HepG2 (cell line): ENCODE results near the gene MEMO1. TPM values are rescaled to one million over a fixed set of nuclear protein-coding genes. Genes with fewer than 3 reads are reported as not detected.

ENCODE experiments used
- ATAC-seq: fragments of 200-7000 bp; cut with Tn5 transposase; 3 replicates; pipeline ENCODE4 v1.9.1; 2020; ENCODE audit warnings: mild to moderate bottlenecking, moderate library complexity
- BruUV-seq: library from RNA; stranded (reverse); fragments of 400-500 nt; replicated peaks from 2 replicates; lab custom pipeline; 2021; lab: Mats Ljungman, UMichigan
- CTCF ChIA-PET: fragments of 300-600 bp; formaldehyde crosslinking; extraction: SDS; loops from one replicate; lab custom pipeline; 2021; ENCODE audit warnings: low total read pairs, inconsistent platforms, low intra/inter-chr PET ratio; lab: Yijun Ruan, JAX
- POLR2A ChIA-PET: fragments of 350-600 bp; sonication (Branson Sonifier 250); formaldehyde crosslinking; loops from one replicate; lab custom pipeline; 2020; ENCODE audit warnings: antibody characterized with exemption, inconsistent platforms; lab: Yijun Ruan, JAX
- DNase-seq: peaks from one replicate; pipeline ENCODE4 v3.0.0-alpha.2; 2015; ENCODE audit warnings: low spot score
- FAIRE-seq: peaks from 3 replicates; lab custom pipeline; 2011; peaks lifted over from hg19 to GRCh38; lab: Jason Lieb, UNC
- H2AFZ ChIP-seq: one replicate; pipeline ENCODE4 v1.6.1; 2011; ENCODE audit warnings: low read length, inconsistent platforms
- H3K27ac ChIP-seq: fragments of 300-600 bp; 3 replicates; pipeline ENCODE4 v1.8.0; 2011; ENCODE audit warnings: mixed run types, mild to moderate bottlenecking, mixed read lengths, low read length, inconsistent platforms; ENCODE audit not compliant: insufficient read depth; ENCODE audit errors: extremely low read length
- H3K27me3 ChIP-seq, 2 experiments: fragments of 200-600 bp in 1 of 2; 2 replicates in 1 of 2; 3 replicates in 1 of 2; pipeline versions ENCODE4 v1.6.0 to v1.8.0; 2011; ENCODE audit warnings: low read length in 2 of 2, mild to moderate bottlenecking in 2 of 2, moderate library complexity in 2 of 2, inconsistent platforms in 1 of 2; ENCODE audit not compliant: insufficient read depth in 2 of 2, control insufficient read depth in 1 of 2
- H3K36me3 ChIP-seq, 2 experiments: fragments of 200-600 bp in 1 of 2; replicated peaks in 1 of 2; 2 replicates in 1 of 2; 3 replicates in 1 of 2; pipeline versions ENCODE4 v1.5.1 to v1.8.0; 2011; ENCODE audit warnings: low read length in 2 of 2, inconsistent platforms in 1 of 2; ENCODE audit not compliant: insufficient read depth in 2 of 2, control insufficient read depth in 1 of 2
- H3K4me1 ChIP-seq: 2 replicates; pipeline ENCODE4 v1.5.1; 2012; ENCODE audit warnings: low read length, inconsistent platforms; ENCODE audit not compliant: insufficient read depth
- H3K4me2 ChIP-seq: 2 replicates; pipeline ENCODE4 v1.6.0; 2011; ENCODE audit warnings: low read depth, low read length, inconsistent platforms
- H3K4me3 ChIP-seq, 3 experiments: fragments of 200-600 bp in 1 of 3; sonication (generic), shearing (Covaris generic) in 1 of 3; replicated peaks in 1 of 3; 2 replicates each; pipeline ENCODE4 v1.5.1; 2011 to 2016; ENCODE audit warnings: low read length in 3 of 3, inconsistent platforms in 2 of 3, low read depth in 2 of 3, mild to moderate bottlenecking in 2 of 3, control low read depth in 1 of 3, mixed read lengths in 1 of 3; ENCODE audit not compliant: insufficient read depth in 1 of 3
- H3K79me2 ChIP-seq: one replicate; pipeline ENCODE4 v1.6.1; 2011; ENCODE audit warnings: low read length, inconsistent platforms; ENCODE audit not compliant: insufficient read depth
- H3K9ac ChIP-seq: 2 replicates; pipeline ENCODE4 v1.6.0; 2011; ENCODE audit warnings: mild to moderate bottlenecking, low read depth, low read length, inconsistent platforms; ENCODE audit not compliant: insufficient read depth
- H3K9me3 ChIP-seq: 2 replicates; pipeline ENCODE4 v1.5.1; 2012; ENCODE audit warnings: mild to moderate bottlenecking, low read length
- H4K20me1 ChIP-seq: 2 replicates; pipeline ENCODE4 v1.6.0; 2011; ENCODE audit warnings: inconsistent platforms, mild to moderate bottlenecking, low read length, moderate library complexity; ENCODE audit not compliant: insufficient read depth
- ATAD3A ChIP-seq: sonication (generic); formaldehyde crosslinking; IDR thresholded peaks from 2 replicates; pipeline ENCODE4 v1.4.0; 2020; ENCODE audit warnings: missing genetic modification reagents
- DR1 ChIP-seq: sonication (generic); formaldehyde crosslinking; IDR thresholded peaks from 2 replicates; pipeline ENCODE4 v1.8.0; 2021; ENCODE audit warnings: mild to moderate bottlenecking, missing genetic modification reagents, inconsistent platforms
- HHEX ChIP-seq: IDR thresholded peaks from 2 replicates; pipeline ENCODE4 v1.6.1; 2016; ENCODE audit warnings: control low read depth
- HNF4A ChIP-seq: sonication (generic); formaldehyde crosslinking; IDR thresholded peaks from 2 replicates; pipeline ENCODE4 v1.4.0; 2020; ENCODE audit warnings: missing genetic modification reagents
- MEIS1 ChIP-seq: sonication (generic); formaldehyde crosslinking; IDR thresholded peaks from 2 replicates; pipeline ENCODE4 v1.9.0; 2021; ENCODE audit warnings: mild to moderate bottlenecking, missing genetic modification reagents, moderate library complexity, borderline replicate concordance
- NONO ChIP-seq, 2 experiments: fragments of 450-650 bp in 1 of 2; sonication (generic) in 1 of 2; formaldehyde crosslinking in 1 of 2; IDR thresholded peaks in 1 of 2; conservative IDR thresholded peaks in 1 of 2; 2 replicates each; pipeline versions ENCODE4 v1.6.1 to v1.8.0; 2017 to 2022; ENCODE audit warnings: mild to moderate bottlenecking in 1 of 2, missing genetic modification reagents in 1 of 2, moderate library complexity in 1 of 2
- POLR2G ChIP-seq: fragments of 200-400 bp; formaldehyde crosslinking; IDR thresholded peaks from 2 replicates; pipeline ENCODE4 v1.6.1; 2018; ENCODE audit warnings: mild to moderate bottlenecking, low read depth, low read length, moderate library complexity
- SMYD3 ChIP-seq: sonication (generic); formaldehyde crosslinking; IDR thresholded peaks from 2 replicates; pipeline ENCODE4 v1.8.1; 2023; ENCODE audit warnings: mild to moderate bottlenecking, missing genetic modification reagents
- SOX13 ChIP-seq, 3 experiments: fragments of 450-650 bp in 1 of 3; sonication (generic) in 1 of 3; formaldehyde crosslinking in 1 of 3; IDR thresholded peaks in 2 of 3; conservative IDR thresholded peaks in 1 of 3; 2 replicates each; pipeline versions ENCODE4 v1.5.0 to v1.6.1; 2016 to 2020; ENCODE audit warnings: antibody characterized with exemption in 1 of 3, mild to moderate bottlenecking in 1 of 3, missing compliant biosample characterization in 1 of 3, missing genetic modification reagents in 1 of 3, moderate library complexity in 1 of 3
- TAF1 ChIP-seq: sonication (generic); formaldehyde crosslinking; IDR thresholded peaks from 2 replicates; pipeline ENCODE4 v1.4.0; 2020; ENCODE audit warnings: missing genetic modification reagents
- TARDBP ChIP-seq: sonication (generic); formaldehyde crosslinking; IDR thresholded peaks from 2 replicates; pipeline ENCODE4 v1.8.0; 2022; ENCODE audit warnings: mild to moderate bottlenecking, missing genetic modification reagents
- TMF1 ChIP-seq: sonication (generic); formaldehyde crosslinking; IDR thresholded peaks from 2 replicates; pipeline ENCODE4 v1.8.1; 2022; ENCODE audit warnings: low read depth, missing genetic modification reagents
- ZNF629 ChIP-seq: sonication (generic); formaldehyde crosslinking; conservative IDR thresholded peaks from 2 replicates; pipeline ENCODE4 v1.5.0; 2020; ENCODE audit warnings: missing genetic modification reagents
- ZNF709 ChIP-seq: sonication (generic); formaldehyde crosslinking; IDR thresholded peaks from 2 replicates; pipeline ENCODE4 v1.5.0; 2020; ENCODE audit warnings: mild to moderate bottlenecking, missing genetic modification reagents
- ZSCAN31 ChIP-seq: sonication (generic); formaldehyde crosslinking; IDR thresholded peaks from 2 replicates; pipeline ENCODE4 v1.5.0; 2020; ENCODE audit warnings: low read depth, mild to moderate bottlenecking, missing genetic modification reagents
- WGBS: methylation state at CpG from one replicate; pipeline ENCODE4 v1.1.6; 2017; ENCODE audit warnings: low lambda C conversion rate; 5-methylcytosine and 5-hydroxymethylcytosine counted together
- in situ Hi-C: cut with HindIII; loops from 2 replicates; pipeline ENCODE4 v1.10.0; 2017; ENCODE audit warnings: low pct_unique_long_range_greater_than_20kb; ENCODE audit not compliant: extremely low pct_ligation_motif_present
- intact Hi-C: fragments of 100-400 bp; cut with micrococcal nuclease; formaldehyde crosslinking; loops from one replicate; pipeline ENCODE4 v1.10.0; 2022; ENCODE audit not compliant: unreplicated experiment
- polyA plus RNA-seq, 8 experiments: library from polyadenylated mRNA; depleted of rRNA in 3 of 8; stranded (reverse) in 7 of 8; unstranded in 1 of 8; fragments of >200 nt; fragmentation: Illumina TruSeq in 4 of 8; extraction: Trizol in 4 of 8; gene quantifications; 2 replicates each; pipeline versions ENCODE4 v1.2.1 to v1.2.3, GENCODE V29; 2011 to 2016; ENCODE audit warnings: low read depth in 4 of 8, missing spikeins in 1 of 8, mixed read lengths in 1 of 8; ENCODE audit not compliant: insufficient read depth in 1 of 8
- total RNA-seq, 5 experiments: library from RNA; depleted of rRNA; stranded (reverse); fragments of >200 nt; fragmentation: Illumina TruSeq; extraction: Trizol; gene quantifications; 2 replicates each; pipeline ENCODE4 v1.2.3, GENCODE V29; 2016; ENCODE audit warnings: low read depth in 1 of 5
- TF ChIP-seq, protein P1 (sequence below): sonication (generic); formaldehyde crosslinking; IDR thresholded peaks from 2 replicates; pipeline ENCODE4 v1.4.0; 2020; ENCODE audit warnings: mild to moderate bottlenecking, missing genetic modification reagents
- TF ChIP-seq, protein P2 (sequence below): IDR thresholded peaks from 2 replicates; pipeline ENCODE4 v1.6.1; 2016; ENCODE audit warnings: low read depth
- TF ChIP-seq, protein P3 (sequence below): IDR thresholded peaks from 2 replicates; pipeline ENCODE4 v1.6.1; 2016; ENCODE audit warnings: mild to moderate bottlenecking, missing biosample characterization, missing genetic modification reagents

MEMO1 gene
- total and polyA plus RNA-seq, 2 of the 13 experiments (the other 11 are each of a cell fraction or from before 2014, with no cell fraction given) = 69.8 to 81.6 TPM

DNA sequence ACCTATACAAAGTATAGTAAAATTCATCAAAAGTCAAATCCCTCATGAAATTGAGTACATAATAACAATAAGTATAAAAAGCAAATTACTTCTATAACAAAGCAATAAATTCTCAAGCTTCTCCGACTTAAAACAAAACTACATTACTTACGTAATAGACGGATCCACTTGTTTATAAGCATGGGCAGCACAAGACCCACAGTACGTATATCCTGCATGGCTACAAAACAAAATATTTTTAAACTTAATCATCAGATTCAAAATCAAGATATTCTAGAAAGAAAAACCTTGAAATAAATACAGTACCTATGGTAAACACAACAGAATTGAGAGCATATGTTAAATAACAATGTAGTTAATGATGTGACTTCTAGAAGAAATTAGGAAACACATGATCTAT, 78.9 kb downstream of the MEMO1 start:
- Histone ChIP-seq H3K36me3 (peaks cover 2 to 8% of the 10 kb centered on the region in 2 experiments; a peak in 4 of 5 replicates), H3K4me1 (no peaks in the 10 kb centered on the region), H3K27me3 (no peaks in the 10 kb centered on the region), H4K20me1 (no peaks in the 10 kb centered on the region), H3K9ac (no peak overlapping the region), H3K9me3 (no peaks in the 10 kb centered on the region), H3K27ac (no peak overlapping the region), H3K4me2 (no peak overlapping the region), H3K4me3 (no peak overlapping the region), H3K79me2 (peaks cover 7% of the 10 kb centered on the region), H2AFZ (no peak overlapping the region)
- ChIA-PET CTCF (no interaction called here), POLR2A (no interaction called here)
- 93% methylated on average over 4 of the region's 4 CpGs for WGBS
- DNase-seq = no peak
- no TSS peak for BruUV-seq
- intact Hi-C loops = no loop called here
- no peak for FAIRE-seq
- in situ Hi-C loops = no loop called here
- ATAC-seq = no peak
- no peak for TF ChIP-seq HHEX
- TF ChIP-seq TAF1 (CRISPR knock-in tag) = no peak
- no peak for TF ChIP-seq NONO (IDR thresholded peaks at IDR 0.05)
- no peak for TF ChIP-seq NONO (CRISPR knock-in tag; conservative IDR thresholded peaks at IDR 0.05)
- no peak for TF ChIP-seq ZSCAN31 (CRISPR knock-in tag)
- no peak for TF ChIP-seq DR1 (CRISPR knock-in tag)
- TF ChIP-seq MEIS1 (CRISPR knock-in tag) = no peak
- no peak for TF ChIP-seq ZNF709 (CRISPR knock-in tag)
- TF ChIP-seq POLR2G = no peak
- no peak for TF ChIP-seq ATAD3A

DNA sequence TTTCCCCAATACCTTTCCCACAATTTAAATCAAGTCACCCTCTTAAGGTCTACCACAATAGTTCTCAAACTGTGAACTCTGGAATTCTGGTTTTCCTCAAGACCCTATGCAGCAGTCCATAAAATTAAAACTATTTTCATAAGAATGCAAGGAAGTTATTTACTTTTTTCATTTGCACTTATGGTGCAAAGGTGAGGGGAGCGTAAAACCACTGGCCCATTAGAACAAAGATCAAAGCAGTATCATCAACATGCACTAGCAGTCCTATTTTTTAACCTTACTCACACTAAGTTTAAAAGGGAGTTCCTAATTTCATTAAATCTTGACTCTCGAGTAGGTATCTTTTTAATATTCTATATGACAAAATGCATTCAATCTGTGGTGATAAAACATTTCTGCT, 85.3 kb downstream of the MEMO1 start:
- Histone ChIP-seq H3K79me2 (no peaks in the 10 kb centered on the region), H3K9ac (no peak overlapping the region), H3K4me3 (no peak overlapping the region), H3K4me1 (peaks cover 26% of the 10 kb centered on the region), H3K27me3 (no peaks in the 10 kb centered on the region), H3K27ac (peak overlapping the region; percentile 26), H3K4me2 (no peak overlapping the region), H4K20me1 (no peaks in the 10 kb centered on the region), H3K9me3 (no peaks in the 10 kb centered on the region), H2AFZ (no peak overlapping the region), H3K36me3 (peaks cover 3 to 4% of the 10 kb centered on the region in 2 experiments)
- BruUV-seq = no TSS peak
- FAIRE-seq (no peak), ATAC-seq (peak; percentile 71), DNase-seq (peak; percentile 26)
- WGBS = 88% methylated on average over 2 of the region's 2 CpGs
- POLR2A ChIA-PET = no interaction called here
- in situ Hi-C loops = no loop called here
- intact Hi-C loops = loop anchor here (5.0 to 10.0 kb wide), 2 partner anchors 82 to 139 kb away; partner anchors contain the start of gene SPAST
- CTCF ChIA-PET = no interaction called here
- TF ChIP-seq TARDBP (CRISPR knock-in tag) (peak; percentile 27; the same call in 1 of the 2 replicates), SOX13 (IDR thresholded peaks at IDR 0.05) (no peak), SOX13 (CRISPR knock-in tag; conservative IDR thresholded peaks at IDR 0.05 in 1 of 2, IDR thresholded peaks at IDR 0.05 in 1 of 2) (0 out of 4 replicates have a peak, but pooled peaks of 1 of the 2 experiments have one; percentile 7), SMYD3 (0 out of 2 replicates have a peak, but pooled peaks have one; percentile 21), TMF1 (CRISPR knock-in tag) (no peak), ZNF629 (0 out of 2 replicates have a peak, but pooled peaks have one; percentile 24), HNF4A (CRISPR knock-in tag) (peak; percentile 80)
- TF ChIP-seq, protein P1, sequence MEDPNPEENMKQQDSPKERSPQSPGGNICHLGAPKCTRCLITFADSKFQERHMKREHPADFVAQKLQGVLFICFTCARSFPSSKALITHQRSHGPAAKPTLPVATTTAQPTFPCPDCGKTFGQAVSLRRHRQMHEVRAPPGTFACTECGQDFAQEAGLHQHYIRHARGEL (CRISPR knock-in tag) = no peak
- TF ChIP-seq, protein P2, sequence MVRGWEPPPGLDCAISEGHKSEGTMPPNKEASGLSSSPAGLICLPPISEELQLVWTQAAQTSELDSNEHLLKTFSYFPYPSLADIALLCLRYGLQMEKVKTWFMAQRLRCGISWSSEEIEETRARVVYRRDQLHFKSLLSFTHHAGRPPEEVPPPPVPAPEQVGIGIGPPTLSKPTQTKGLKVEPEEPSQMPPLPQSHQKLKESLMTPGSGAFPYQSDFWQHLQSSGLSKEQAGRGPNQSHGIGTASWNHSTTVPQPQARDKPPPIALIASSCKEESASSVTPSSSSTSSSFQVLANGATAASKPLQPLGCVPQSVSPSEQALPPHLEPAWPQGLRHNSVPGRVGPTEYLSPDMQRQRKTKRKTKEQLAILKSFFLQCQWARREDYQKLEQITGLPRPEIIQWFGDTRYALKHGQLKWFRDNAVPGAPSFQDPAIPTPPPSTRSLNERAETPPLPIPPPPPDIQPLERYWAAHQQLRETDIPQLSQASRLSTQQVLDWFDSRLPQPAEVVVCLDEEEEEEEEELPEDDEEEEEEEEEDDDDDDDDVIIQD (CRISPR knock-in tag) = peak; percentile 65; the same call in 1 of the 2 replicates
- TF ChIP-seq, protein P3, sequence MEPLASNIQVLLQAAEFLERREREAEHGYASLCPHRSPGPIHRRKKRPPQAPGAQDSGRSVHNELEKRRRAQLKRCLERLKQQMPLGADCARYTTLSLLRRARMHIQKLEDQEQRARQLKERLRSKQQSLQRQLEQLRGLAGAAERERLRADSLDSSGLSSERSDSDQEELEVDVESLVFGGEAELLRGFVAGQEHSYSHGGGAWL (CRISPR knock-in tag) = no peak
